ENCODE results near the gene APBA1.

Gene APBA1

GRCh38 chr9:69513141-69513820 lies 158.9 kb downstream of the APBA1 start:
- no peak overlapping the region for H3K9ac ChIP-seq (ENCODE audit: low read depth, low read length)
- H3K4me2 ChIP-seq (ENCODE audit: low read length): no peak overlapping the region
- no peaks in the 10 kb centered on the region for H3K4me1 ChIP-seq (ENCODE audit: control insufficient read depth, insufficient read depth, low read length)
- H3K36me3 ChIP-seq (ENCODE audit: insufficient read depth, low read length): no peaks in the 10 kb centered on the region
- no peaks in the 10 kb centered on the region for H3K9me3 ChIP-seq (replicated peaks; ENCODE audit: low read length)
- H3K4me3 ChIP-seq (ENCODE audit: low read length): no peak overlapping the region
- H3K27me3 ChIP-seq (ENCODE audit: control insufficient read depth, insufficient read depth, low read length): no peaks in the 10 kb centered on the region

- Histone ChIP-seq H3K4me2 (ENCODE audit: low read length) (no peak overlapping the region), H3K4me3 (ENCODE audit: low read length) (no peak overlapping the region), H3K4me1 (ENCODE audit: control insufficient read depth, insufficient read depth, low read length) (peaks cover 11% of the 10 kb centered on the region), H3K27me3 (ENCODE audit: control insufficient read depth, insufficient read depth, low read length) (no peaks in the 10 kb centered on the region), H3K9me3 (replicated peaks; ENCODE audit: low read length) (no peaks in the 10 kb centered on the region), H3K36me3 (ENCODE audit: insufficient read depth, low read length) (no peaks in the 10 kb centered on the region), H3K9ac (ENCODE audit: low read depth, low read length) (no peak overlapping the region)
These were observed 168.1 kb downstream of the APBA1 start for GRCh38 chr9:69504058-69504457.

- peaks cover 11% of the 10 kb centered on the region for H3K4me1 ChIP-seq (ENCODE audit: control insufficient read depth, insufficient read depth, low read length)
- H3K27me3 ChIP-seq (ENCODE audit: control insufficient read depth, insufficient read depth, low read length): no peaks in the 10 kb centered on the region
- H3K9me3 ChIP-seq (replicated peaks; ENCODE audit: low read length): no peaks in the 10 kb centered on the region
- H3K36me3 ChIP-seq (ENCODE audit: insufficient read depth, low read length): no peaks in the 10 kb centered on the region
- no peak overlapping the region for H3K4me3 ChIP-seq (ENCODE audit: low read length)
- no peak overlapping the region for H3K9ac ChIP-seq (ENCODE audit: low read depth, low read length)
- peak overlapping the region; percentile 40 for H3K4me2 ChIP-seq (ENCODE audit: low read length)
These were observed 169.4 kb downstream of the APBA1 start for GRCh38 chr9:69502671-69503301.

GRCh38 chr9:69500896-69501295 lies 171.3 kb downstream of the APBA1 start:
- Histone ChIP-seq H3K4me1 (ENCODE audit: control insufficient read depth, insufficient read depth, low read length) (peaks cover 11% of the 10 kb centered on the region), H3K36me3 (ENCODE audit: insufficient read depth, low read length) (no peaks in the 10 kb centered on the region), H3K4me3 (ENCODE audit: low read length) (no peak overlapping the region), H3K9ac (ENCODE audit: low read depth, low read length) (no peak overlapping the region), H3K27me3 (ENCODE audit: control insufficient read depth, insufficient read depth, low read length) (no peaks in the 10 kb centered on the region), H3K9me3 (replicated peaks; ENCODE audit: low read length) (no peaks in the 10 kb centered on the region), H3K4me2 (ENCODE audit: low read length) (no peak overlapping the region)

GRCh38 chr9:69499959-69500358 lies 172.2 kb downstream of the APBA1 start:
- peaks cover 11% of the 10 kb centered on the region for H3K4me1 ChIP-seq (ENCODE audit: control insufficient read depth, insufficient read depth, low read length)
- no peaks in the 10 kb centered on the region for H3K9me3 ChIP-seq (replicated peaks; ENCODE audit: low read length)
- H3K9ac ChIP-seq (ENCODE audit: low read depth, low read length): no peak overlapping the region
- no peaks in the 10 kb centered on the region for H3K36me3 ChIP-seq (ENCODE audit: insufficient read depth, low read length)
- no peak overlapping the region for H3K4me3 ChIP-seq (ENCODE audit: low read length)
- no peak overlapping the region for H3K4me2 ChIP-seq (ENCODE audit: low read length)
- no peaks in the 10 kb centered on the region for H3K27me3 ChIP-seq (ENCODE audit: control insufficient read depth, insufficient read depth, low read length)

GRCh38 chr9:69499407-69499806 lies 172.8 kb downstream of the APBA1 start:
- no peak overlapping the region for H3K9ac ChIP-seq (ENCODE audit: low read depth, low read length)
- no peak overlapping the region for H3K4me2 ChIP-seq (ENCODE audit: low read length)
- H3K27me3 ChIP-seq (ENCODE audit: control insufficient read depth, insufficient read depth, low read length): no peaks in the 10 kb centered on the region
- H3K9me3 ChIP-seq (replicated peaks; ENCODE audit: low read length): no peaks in the 10 kb centered on the region
- H3K4me1 ChIP-seq (ENCODE audit: control insufficient read depth, insufficient read depth, low read length): peaks cover 11% of the 10 kb centered on the region
- H3K36me3 ChIP-seq (ENCODE audit: insufficient read depth, low read length): no peaks in the 10 kb centered on the region
- H3K4me3 ChIP-seq (ENCODE audit: low read length): no peak overlapping the region

GRCh38 chr9:69498470-69498869 lies 173.7 kb downstream of the APBA1 start:
- Histone ChIP-seq H3K36me3 (ENCODE audit: insufficient read depth, low read length) (no peaks in the 10 kb centered on the region), H3K4me1 (ENCODE audit: control insufficient read depth, insufficient read depth, low read length) (peaks cover 11% of the 10 kb centered on the region), H3K27me3 (ENCODE audit: control insufficient read depth, insufficient read depth, low read length) (no peaks in the 10 kb centered on the region), H3K4me3 (ENCODE audit: low read length) (no peak overlapping the region), H3K9me3 (replicated peaks; ENCODE audit: low read length) (no peaks in the 10 kb centered on the region), H3K4me2 (ENCODE audit: low read length) (no peak overlapping the region), H3K9ac (ENCODE audit: low read depth, low read length) (no peak overlapping the region)

- no peak overlapping the region for H3K4me2 ChIP-seq (ENCODE audit: low read length)
- no peak overlapping the region for H3K9ac ChIP-seq (ENCODE audit: low read depth, low read length)
- H3K27me3 ChIP-seq (ENCODE audit: control insufficient read depth, insufficient read depth, low read length): no peaks in the 10 kb centered on the region
- no peaks in the 10 kb centered on the region for H3K9me3 ChIP-seq (replicated peaks; ENCODE audit: low read length)
- H3K36me3 ChIP-seq (ENCODE audit: insufficient read depth, low read length): no peaks in the 10 kb centered on the region
- H3K4me3 ChIP-seq (ENCODE audit: low read length): no peak overlapping the region
- H3K4me1 ChIP-seq (ENCODE audit: control insufficient read depth, insufficient read depth, low read length): peaks cover 5% of the 10 kb centered on the region
These were observed 174.4 kb downstream of the APBA1 start for GRCh38 chr9:69497816-69498215.

- Histone ChIP-seq H3K27me3 (ENCODE audit: control insufficient read depth, insufficient read depth, low read length) (no peaks in the 10 kb centered on the region), H3K9ac (ENCODE audit: low read depth, low read length) (no peak overlapping the region), H3K4me1 (ENCODE audit: control insufficient read depth, insufficient read depth, low read length) (no peaks in the 10 kb centered on the region), H3K4me2 (ENCODE audit: low read length) (no peak overlapping the region), H3K9me3 (replicated peaks; ENCODE audit: low read length) (no peaks in the 10 kb centered on the region), H3K36me3 (ENCODE audit: insufficient read depth, low read length) (no peaks in the 10 kb centered on the region), H3K4me3 (ENCODE audit: low read length) (no peak overlapping the region)
These were observed 175.2 kb downstream of the APBA1 start for GRCh38 chr9:69496846-69497450.

- no peak overlapping the region for H3K4me2 ChIP-seq (ENCODE audit: low read length)
- no peaks in the 10 kb centered on the region for H3K4me1 ChIP-seq (ENCODE audit: control insufficient read depth, insufficient read depth, low read length)
- no peak overlapping the region for H3K4me3 ChIP-seq (ENCODE audit: low read length)
- no peak overlapping the region for H3K9ac ChIP-seq (ENCODE audit: low read depth, low read length)
- no peaks in the 10 kb centered on the region for H3K36me3 ChIP-seq (ENCODE audit: insufficient read depth, low read length)
- no peaks in the 10 kb centered on the region for H3K9me3 ChIP-seq (replicated peaks; ENCODE audit: low read length)
- H3K27me3 ChIP-seq (ENCODE audit: control insufficient read depth, insufficient read depth, low read length): no peaks in the 10 kb centered on the region
These were observed 176.9 kb downstream of the APBA1 start for GRCh38 chr9:69495296-69495695.

GRCh38 chr9:69494763-69495162 lies 177.4 kb downstream of the APBA1 start:
- no peaks in the 10 kb centered on the region for H3K4me1 ChIP-seq (ENCODE audit: control insufficient read depth, insufficient read depth, low read length)
- no peaks in the 10 kb centered on the region for H3K9me3 ChIP-seq (replicated peaks; ENCODE audit: low read length)
- H3K36me3 ChIP-seq (ENCODE audit: insufficient read depth, low read length): no peaks in the 10 kb centered on the region
- H3K4me2 ChIP-seq (ENCODE audit: low read length): no peak overlapping the region
- H3K9ac ChIP-seq (ENCODE audit: low read depth, low read length): no peak overlapping the region
- no peak overlapping the region for H3K4me3 ChIP-seq (ENCODE audit: low read length)
- H3K27me3 ChIP-seq (ENCODE audit: control insufficient read depth, insufficient read depth, low read length): no peaks in the 10 kb centered on the region

GRCh38 chr9:69494208-69494607 lies 178.0 kb downstream of the APBA1 start:
- Histone ChIP-seq H3K4me3 (ENCODE audit: low read length) (no peak overlapping the region), H3K9ac (ENCODE audit: low read depth, low read length) (no peak overlapping the region), H3K4me1 (ENCODE audit: control insufficient read depth, insufficient read depth, low read length) (no peaks in the 10 kb centered on the region), H3K27me3 (ENCODE audit: control insufficient read depth, insufficient read depth, low read length) (no peaks in the 10 kb centered on the region), H3K9me3 (replicated peaks; ENCODE audit: low read length) (no peaks in the 10 kb centered on the region), H3K36me3 (ENCODE audit: insufficient read depth, low read length) (no peaks in the 10 kb centered on the region), H3K4me2 (ENCODE audit: low read length) (no peak overlapping the region)

Data from skeletal muscle satellite cell (primary cell).